NCI-H2107 (cell line): Measurements from ENCODE around the gene KCNK7.
A peak's percentile ranks its signal among the peaks of the same experiment; 100 is the strongest.

Experiments
- DNase-seq: peaks from one replicate; lab custom pipeline; 2025; lab: John Stamatoyannopoulos, UW

The KCNK7 gene

DNA sequence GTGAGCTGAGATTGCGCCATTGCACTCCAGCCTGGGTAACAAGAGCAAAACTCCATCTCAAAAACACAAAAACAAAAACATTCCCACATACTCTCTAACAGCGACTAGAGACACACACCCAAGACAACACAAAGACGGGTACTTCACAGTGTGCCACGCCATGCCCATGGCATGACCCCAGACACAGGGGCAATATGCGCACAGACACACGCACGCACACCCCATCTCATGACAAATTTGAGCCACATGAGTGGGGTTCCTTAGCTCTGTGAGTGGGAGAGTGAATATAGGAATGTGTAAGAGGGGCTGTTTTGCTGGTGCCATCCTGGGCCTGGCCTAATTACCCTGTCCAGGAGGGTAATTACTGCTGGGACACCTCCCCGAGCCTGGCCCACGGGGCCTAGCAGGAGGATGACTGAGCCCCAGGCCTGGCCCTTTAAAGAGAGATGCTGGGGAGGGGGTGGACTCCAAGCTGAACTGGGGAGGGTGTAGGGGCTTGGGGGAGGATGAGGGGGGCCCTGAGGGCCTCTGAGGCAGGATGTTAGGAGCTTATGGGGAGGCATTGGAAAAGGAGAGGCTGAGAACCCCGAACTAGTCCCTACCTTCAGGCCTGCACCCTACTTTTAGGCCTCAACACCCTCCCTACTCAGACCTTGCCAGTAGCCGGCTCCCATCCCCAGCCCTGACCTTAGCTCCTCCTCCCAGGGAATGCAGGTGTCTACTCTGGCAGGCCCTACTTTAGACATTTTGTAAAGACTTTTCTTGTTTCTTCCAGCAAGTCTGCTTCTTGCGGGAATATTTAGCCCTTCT is 38.9 kb downstream of the KCNK7 start:
- no peak for DNase-seq

DNA sequence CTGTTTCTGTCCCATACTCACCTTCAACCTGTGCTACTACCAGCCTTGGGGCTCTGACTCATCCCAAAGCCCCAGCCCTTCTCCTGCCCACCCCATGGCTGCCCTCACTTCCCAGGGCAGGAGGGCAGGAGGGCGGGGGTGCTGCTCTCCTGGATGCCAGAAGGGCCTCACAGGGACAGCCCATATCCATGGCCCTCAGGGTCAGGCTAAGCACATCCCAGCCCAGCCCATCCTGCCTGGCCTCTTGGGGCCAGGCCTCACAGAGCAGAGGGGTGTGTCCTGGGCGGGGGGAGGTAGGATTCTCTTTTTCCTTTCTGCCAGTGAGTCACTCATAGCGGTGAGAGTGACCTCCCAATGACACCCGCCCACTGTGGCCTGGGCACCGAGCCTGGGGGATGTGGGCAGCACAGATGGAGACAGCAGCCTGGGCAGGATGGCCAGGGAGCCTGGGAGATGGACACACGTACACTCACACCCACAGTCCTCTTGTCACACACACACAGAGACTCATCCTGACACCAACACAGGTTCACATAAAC is 39.8 kb downstream of the KCNK7 start:
- no peak for DNase-seq

DNA sequence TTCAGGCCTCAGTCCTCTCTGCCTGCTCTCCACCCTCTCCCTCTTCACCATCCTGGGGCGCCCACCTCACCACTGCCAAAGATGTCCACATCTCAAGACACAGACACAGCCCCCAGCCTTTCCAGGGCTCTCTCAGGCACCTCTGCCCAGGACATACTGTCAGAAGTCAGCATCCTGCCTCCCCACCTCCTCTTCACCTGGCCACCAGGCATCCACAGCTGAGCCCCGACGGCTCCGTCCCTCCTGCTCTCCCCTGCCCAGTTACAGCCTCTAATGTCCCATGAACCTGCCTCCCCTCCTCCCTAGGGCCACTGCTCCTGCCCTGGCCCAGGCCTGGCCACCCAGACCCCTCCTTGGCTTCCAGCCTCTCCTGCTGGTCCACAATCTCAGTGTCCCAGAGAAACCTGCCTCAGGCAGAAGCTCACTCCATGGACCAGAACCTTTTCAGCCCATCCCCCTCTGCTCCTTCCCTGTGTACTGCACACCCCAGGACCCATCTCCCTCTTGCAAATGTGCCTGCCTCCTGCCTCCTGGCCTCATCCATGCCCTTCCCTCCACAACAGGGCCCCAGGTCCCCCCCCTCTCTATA is 40.7 kb downstream of the KCNK7 start:
- no peak for DNase-seq

DNA sequence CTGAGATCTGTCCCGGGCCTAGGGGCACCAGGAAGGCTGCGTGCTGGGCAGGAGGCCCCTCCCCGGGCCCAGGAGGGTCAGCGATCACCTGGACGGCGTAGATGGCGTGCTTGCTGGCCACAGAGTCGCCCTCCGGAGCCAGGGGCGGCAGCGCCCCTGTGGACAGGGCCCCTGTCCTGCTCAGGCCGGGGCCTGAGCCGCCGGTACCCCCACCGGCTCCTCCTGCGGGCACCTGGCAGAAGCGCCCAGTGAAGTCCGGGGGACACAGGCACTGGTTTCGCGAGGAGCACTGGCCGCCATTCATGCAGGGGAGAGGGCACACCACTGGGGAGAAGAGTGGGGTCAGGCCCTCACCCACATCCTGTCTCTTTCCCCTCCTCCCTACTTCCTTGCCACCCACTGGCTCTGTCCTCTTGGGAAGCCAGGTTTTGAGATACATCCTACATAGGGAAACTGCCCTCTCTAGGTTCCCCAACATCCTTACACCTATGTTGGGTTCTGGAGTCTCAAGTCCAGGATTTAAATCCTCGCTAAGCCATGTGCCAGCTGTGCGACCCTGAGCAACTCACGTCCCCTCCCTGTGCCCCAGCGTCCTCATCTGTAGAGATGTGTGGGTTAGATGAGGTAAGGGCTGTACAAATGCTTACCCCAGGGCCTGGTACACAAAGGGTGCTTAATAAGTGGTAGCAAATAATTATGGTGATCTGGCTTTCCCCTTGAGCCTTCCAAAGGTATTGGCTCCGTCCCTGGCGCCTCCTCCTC is 41.4 kb downstream of the KCNK7 start:
- no peak for DNase-seq

DNA sequence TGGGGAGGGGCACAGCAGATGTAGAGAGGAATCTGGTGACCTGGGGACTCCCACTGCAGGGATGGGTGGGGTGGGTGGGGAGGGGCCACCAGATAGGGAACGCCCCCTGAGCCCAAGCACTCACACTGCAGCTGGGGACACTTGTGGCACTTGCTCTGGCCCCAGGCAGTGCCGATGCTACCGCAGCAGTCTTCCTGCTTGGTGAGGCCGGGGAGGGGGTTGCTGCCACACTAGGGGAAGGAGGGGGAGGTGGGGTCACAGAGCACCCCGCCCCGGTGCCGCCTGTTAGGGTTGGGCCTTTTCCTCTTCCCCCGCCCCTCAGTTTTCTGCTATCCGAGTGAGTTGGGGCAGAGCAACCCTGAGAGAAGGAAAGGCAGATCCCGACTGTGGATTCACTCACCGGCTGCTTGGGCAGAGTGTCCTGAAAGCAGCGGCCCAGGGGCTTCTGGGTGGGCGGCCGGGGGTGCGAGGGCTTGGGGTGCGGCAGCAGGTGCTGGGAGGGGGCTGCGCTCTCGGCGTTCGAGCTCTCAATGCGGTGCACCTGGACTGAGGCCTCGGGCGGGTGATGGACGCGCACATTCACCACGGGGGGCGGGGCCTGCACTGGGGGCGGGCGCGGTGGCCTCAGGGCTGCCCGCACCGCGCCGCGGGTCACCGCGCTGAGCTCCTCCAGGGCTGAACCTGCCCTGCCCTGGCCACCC is 42.1 kb downstream of the KCNK7 start:
- no peak for DNase-seq

DNA sequence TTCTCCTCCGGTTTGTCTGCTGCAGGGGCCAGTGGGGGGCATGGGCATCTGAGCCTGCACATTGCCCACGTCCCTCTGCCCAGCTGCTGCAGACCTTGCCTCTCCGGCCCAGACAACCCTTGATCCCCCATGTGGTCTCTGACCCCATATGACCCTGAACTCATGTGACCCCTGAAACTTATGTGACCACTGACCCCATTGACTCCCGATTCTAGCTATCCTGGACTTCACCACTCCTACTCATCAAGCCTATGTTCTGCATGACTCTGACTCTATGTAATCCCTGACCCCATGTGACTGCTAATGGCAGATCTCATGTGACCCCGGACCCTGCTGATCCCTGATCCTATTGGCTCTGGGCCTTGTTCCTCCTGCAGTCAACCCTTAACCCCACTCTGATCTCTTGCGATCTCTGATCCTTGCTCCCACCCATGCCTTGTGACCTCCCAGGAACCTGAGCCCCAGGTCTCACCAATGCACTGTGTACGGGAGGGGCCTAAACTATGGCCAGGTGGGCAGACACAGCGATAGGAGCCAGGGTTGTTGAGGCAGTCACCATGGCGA is 43.1 kb downstream of the KCNK7 start:
- no peak for DNase-seq

DNA sequence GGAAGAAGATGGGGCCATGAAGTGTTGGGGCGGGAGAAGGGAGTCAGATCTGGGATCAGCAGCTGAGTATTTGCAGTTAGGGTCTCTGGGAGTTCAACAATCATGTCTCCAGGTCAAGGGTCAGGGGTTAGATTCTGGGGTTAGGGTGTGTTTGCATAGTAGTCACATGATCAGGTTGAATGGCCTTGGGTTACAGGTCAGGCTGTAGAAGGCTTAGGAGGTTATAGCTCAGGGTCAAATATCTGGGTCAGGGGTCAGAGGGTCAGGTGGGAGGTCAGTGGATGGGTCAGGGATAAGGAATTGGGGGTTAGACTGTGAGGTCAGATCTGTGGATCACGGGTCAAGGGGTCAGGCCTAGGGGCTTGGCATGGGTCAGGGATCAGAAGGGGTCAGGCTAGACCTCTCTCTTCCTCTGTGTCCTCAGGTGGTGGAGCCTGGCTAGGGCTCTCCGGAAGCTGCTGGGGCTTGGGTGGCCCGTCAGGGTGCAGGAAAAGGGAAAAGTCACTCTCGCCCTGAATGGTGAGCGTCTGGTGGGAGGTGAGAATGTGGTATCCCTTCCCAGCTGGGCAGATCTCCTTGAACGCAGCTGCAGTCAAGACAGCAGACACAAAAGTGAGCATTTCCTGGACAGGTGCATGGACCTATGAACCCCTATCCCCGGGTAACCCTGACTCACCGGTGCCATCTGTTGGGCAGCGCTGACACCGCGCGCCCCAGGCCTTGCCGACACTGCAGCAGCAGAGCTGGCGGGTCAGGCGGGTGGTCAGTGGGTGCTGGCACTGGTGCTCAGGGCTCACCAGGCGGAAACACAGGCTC is 43.8 kb downstream of the KCNK7 start:
- no peak for DNase-seq

DNA sequence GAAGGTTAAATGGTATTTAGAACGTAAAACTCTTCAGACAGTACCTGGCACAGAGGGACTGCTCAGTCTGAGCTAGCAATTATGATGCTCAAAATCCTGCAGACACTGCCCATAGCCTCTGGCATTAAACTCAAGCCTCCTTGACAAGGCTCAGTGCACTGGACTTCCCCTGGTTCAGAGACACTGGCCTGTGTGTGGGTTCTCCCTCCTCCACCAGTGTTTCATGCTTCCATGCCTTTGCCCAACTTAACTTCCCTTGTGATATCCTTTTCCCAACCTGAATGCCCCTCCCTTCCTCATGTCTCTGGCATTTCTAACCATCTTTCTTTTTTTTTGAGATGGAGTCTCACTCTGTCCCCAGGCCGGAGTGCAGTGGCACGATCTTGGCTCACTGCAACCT is 46.5 kb downstream of the KCNK7 start:
- DNase-seq: no peak

DNA sequence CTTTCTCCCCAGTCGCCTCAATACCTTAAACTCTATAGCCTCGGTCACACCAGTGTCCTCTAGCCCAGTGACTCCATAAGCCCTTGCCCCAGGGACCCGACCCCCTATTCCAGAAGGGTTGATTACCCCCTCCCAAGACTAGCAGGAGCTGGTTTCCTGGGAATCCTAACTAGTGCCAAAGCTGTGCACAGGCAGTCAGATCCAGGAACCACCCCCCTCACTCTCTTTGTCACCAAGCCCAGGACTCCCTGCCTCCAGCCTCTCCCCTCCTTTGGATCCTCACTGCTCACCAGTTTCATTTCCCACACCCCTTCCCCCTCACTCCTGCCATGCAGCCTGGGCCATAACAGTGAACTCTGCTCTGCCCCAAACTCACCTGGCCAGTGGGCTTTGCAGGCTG is 47.2 kb downstream of the KCNK7 start:
- DNase-seq: no peak

DNA sequence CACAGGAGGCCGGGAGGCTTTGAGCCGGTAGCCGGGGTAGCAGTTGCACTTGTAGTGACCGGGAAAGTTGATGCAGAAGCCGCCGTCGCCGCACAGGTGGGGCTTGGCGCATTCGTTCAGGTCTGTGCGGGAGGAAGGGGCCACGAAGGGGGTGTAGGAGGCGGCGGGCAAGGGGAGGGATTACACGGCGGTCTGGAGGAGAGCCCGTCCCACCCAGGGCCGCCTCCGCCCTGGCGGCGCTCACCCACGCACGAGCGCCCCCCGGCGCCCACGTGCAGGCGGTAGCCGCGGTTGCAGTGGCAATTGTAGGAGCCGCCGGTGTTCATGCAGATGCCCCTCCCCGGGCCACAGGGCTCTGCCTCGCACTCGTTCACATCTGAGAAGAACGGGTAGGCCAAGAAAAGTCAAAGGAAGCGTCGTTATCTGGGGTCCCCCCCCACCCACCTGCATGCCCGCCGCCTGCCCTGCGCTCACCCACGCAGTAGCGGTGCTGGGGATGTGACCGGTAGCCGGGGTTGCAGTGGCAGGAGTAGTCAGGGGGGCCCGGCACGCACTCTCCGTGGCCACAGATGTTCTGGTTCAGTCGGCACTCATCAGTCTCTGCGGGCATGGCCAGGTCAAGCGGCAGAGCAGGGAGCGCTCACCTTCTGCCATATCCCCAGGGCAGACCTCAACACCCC is 48.0 kb downstream of the KCNK7 start:
- no peak for DNase-seq

DNA sequence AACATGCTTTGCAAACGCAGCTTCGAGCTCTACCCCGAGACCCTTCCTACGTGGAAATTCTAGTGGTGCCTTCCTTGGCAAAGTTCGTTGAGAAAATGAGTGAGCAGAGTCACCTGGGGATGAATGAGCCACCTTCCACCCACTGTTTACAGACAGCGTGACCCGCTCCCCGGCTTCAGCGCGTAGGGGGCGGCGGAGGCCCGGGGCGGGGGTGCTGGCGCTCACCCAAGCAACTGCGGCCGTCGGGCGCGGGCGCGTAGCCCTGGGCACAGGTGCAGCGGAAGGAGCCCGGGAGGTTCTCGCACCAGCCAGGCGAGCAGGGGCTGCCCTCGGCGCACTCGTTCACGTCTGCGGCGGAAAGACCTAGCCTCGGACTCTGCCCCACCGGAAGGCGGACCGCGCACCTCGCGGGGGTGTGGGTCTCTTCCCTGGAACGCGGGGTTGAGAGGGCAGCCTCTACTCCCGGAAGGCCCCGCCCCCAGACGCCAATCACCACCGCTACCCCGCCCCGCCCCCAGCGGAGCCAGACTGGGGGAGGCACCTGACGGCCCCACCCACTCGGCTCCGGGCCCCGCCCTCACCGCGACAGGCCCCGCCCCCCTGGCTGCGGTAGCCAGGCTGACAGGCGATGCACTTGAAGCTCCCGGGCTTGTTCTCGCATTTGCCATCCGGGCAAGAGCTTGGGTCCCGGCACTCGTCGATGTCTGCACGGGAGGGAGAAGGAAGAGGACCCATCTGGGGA is 49.2 kb downstream of the KCNK7 start:
- peak; percentile 76 for DNase-seq

DNA sequence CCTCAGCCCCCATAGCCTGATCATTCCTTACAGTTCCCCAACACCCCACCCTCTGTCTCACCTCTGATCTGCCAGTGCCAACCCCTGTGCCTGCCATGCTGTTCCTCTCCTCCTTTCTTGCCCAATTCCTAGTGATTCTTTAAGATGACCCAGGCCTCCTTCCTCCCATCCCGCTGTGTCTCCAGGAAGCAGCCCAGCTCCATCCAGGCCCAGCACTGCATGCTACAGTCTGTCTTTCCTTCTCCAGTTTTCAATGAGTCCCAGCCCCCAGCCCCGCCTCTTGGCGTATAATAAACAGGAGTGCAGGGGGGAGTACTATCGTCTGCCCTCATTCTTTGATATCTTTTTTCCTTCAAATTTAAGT is 49.8 kb downstream of the KCNK7 start:
- no peak for DNase-seq
